GM18508 (cell line): ENCODE data around the gene UNC45A.

ENCODE experiments used
- ATAC-seq: cut with Tn5 transposase; IDR thresholded peaks from one replicate; pipeline ENCODE4 v1.9.1; 2021; ENCODE audit warnings: moderate number of reproducible peaks; ENCODE audit not compliant: insufficient read depth, unreplicated experiment

The UNC45A gene

GRCh38 chr15:90994059-90994416 lies 59.0 kb downstream of the UNC45A start:
- ATAC-seq, result no peak

GRCh38 chr15:90994417-90995311 lies 59.6 kb downstream of the UNC45A start, which contains the start of gene PRC1:
Gene PRC1, minus strand, starts transcription at chr15:90994535. Its CDS starts 118 bp downstream, at chr15:90994417.
- ATAC-seq, result peak; percentile 57

GRCh38 chr15:90998737-90999136 lies 63.7 kb downstream of the UNC45A start:
- ATAC-seq, result no peak

- ATAC-seq, result no peak
These were observed 66.1 kb downstream of the UNC45A start for GRCh38 chr15:91001209-91001608.
